Neutrophil (primary cell): ENCODE data around the gene POP4.

Experiments
- H3K27ac ChIP-seq: fragments of 200-600 bp; sonication (generic); 2 replicates; pipeline ENCODE4 v1.5.1; 2016; ENCODE audit warnings: mild to moderate bottlenecking, moderate library complexity
- H3K27me3 ChIP-seq: fragments of 200-600 bp; sonication (generic); 2 replicates; pipeline ENCODE4 v1.6.0; 2016; ENCODE audit warnings: mild to moderate bottlenecking
- H3K36me3 ChIP-seq: fragments of 200-600 bp; sonication (generic); 2 replicates; pipeline ENCODE4 v1.5.1; 2017
- H3K4me1 ChIP-seq, 2 experiments: fragments of 200-600 bp in 1 of 2; sonication (generic) in 1 of 2; 1 replicate in 1 of 2; 2 replicates in 1 of 2; pipeline versions ENCODE4 v1.5.1 to v1.6.1; 2013 to 2016; ENCODE audit warnings: low read depth in 1 of 2, low read length in 1 of 2, mild to moderate bottlenecking in 1 of 2, moderate library complexity in 1 of 2; ENCODE audit not compliant: control insufficient read depth in 1 of 2, insufficient read depth in 1 of 2
- H3K4me3 ChIP-seq, 2 experiments: fragments of 200-600 bp in 1 of 2; sonication (generic) in 1 of 2; 1 replicate in 1 of 2; 2 replicates in 1 of 2; pipeline ENCODE4 v1.5.1; 2013 to 2016; ENCODE audit warnings: low read depth in 1 of 2, low read length in 1 of 2, mild to moderate bottlenecking in 1 of 2, moderate library complexity in 1 of 2
- H3K9me3 ChIP-seq: fragments of 200-600 bp; sonication (generic); 2 replicates; pipeline ENCODE4 v1.5.1; 2016
- CTCF ChIP-seq: fragments of 200-600 bp; sonication (generic); IDR thresholded peaks from 2 replicates; pipeline ENCODE4 v1.5.1; 2016; ENCODE audit warnings: antibody characterized with exemption

Gene POP4

GRCh38 chr19:29606420-29606747 is 301 bp downstream of the POP4 start:
- peaks cover 28% of the 10 kb centered on the region for H3K36me3 ChIP-seq
- H3K4me1 ChIP-seq: peaks cover 15 to 18% of the 10 kb centered on the region in 2 experiments
- H3K27me3 ChIP-seq: no peaks in the 10 kb centered on the region
- no peak for TF ChIP-seq CTCF
- H3K9me3 ChIP-seq: no peaks in the 10 kb centered on the region
- H3K27ac ChIP-seq: peak overlapping the region; percentile 92
- peak overlapping the region; percentile 82 to 97 for H3K4me3 ChIP-seq

GRCh38 chr19:29609636-29610035 is 3.6 kb downstream of the POP4 start:
- H3K9me3 ChIP-seq: no peaks in the 10 kb centered on the region
- no peak overlapping the region for H3K4me3 ChIP-seq
- peaks cover 60% of the 10 kb centered on the region for H3K36me3 ChIP-seq
- no peaks in the 10 kb centered on the region for H3K27me3 ChIP-seq
- H3K4me1 ChIP-seq: peaks cover 15 to 18% of the 10 kb centered on the region in 2 experiments
- no peak for TF ChIP-seq CTCF
- H3K27ac ChIP-seq: no peak overlapping the region

- H3K9me3 ChIP-seq: no peaks in the 10 kb centered on the region
- peaks cover 66% of the 10 kb centered on the region for H3K36me3 ChIP-seq
- no peak overlapping the region for H3K27ac ChIP-seq
- H3K4me1 ChIP-seq: peaks cover 13 to 16% of the 10 kb centered on the region in 2 experiments
- no peak overlapping the region for H3K4me3 ChIP-seq
- TF ChIP-seq CTCF: no peak
- no peaks in the 10 kb centered on the region for H3K27me3 ChIP-seq
Measured at GRCh38 chr19:29610213-29610573, 4.1 kb downstream of the POP4 start.

GRCh38 chr19:29610574-29611271 is 4.6 kb downstream of the POP4 start:
- TF ChIP-seq CTCF: peak; percentile 61
- peaks cover 71% of the 10 kb centered on the region for H3K36me3 ChIP-seq
- no peak overlapping the region for H3K27ac ChIP-seq
- H3K4me3 ChIP-seq: no peak overlapping the region
- peaks cover 7 to 12% of the 10 kb centered on the region in 2 experiments for H3K4me1 ChIP-seq
- no peaks in the 10 kb centered on the region for H3K27me3 ChIP-seq
- no peaks in the 10 kb centered on the region for H3K9me3 ChIP-seq

GRCh38 chr19:29612121-29612520 is 6.0 kb downstream of the POP4 start:
- Histone ChIP-seq H3K27me3 (no peaks in the 10 kb centered on the region), H3K27ac (no peak overlapping the region), H3K4me1 (peaks cover 0 to 3% of the 10 kb centered on the region in 2 experiments), H3K36me3 (peaks cover 85% of the 10 kb centered on the region), H3K9me3 (no peaks in the 10 kb centered on the region), H3K4me3 (no peak overlapping the region)
- no peak for TF ChIP-seq CTCF
